Measurements from ENCODE around the gene CORO1C. TPM values are rescaled to one million over a fixed set of nuclear protein-coding genes. Genes with fewer than 3 reads are reported as not detected.
A peak's percentile ranks its signal among the peaks of the same experiment; 100 is the strongest.
"Not testable (repeated sequence)": the region's sequence is repeated elsewhere in the genome, so short reads cannot be mapped to it uniquely, and the experiment has no call there.

Gene CORO1C
- polyA plus RNA-seq, 4 donors, result 56.9 to 66.4 (median 59.4) TPM

- DNase-seq (ENCODE audit: low read depth in 4 of 4, low spot score in 3 of 4), result no peak
Observed at GRCh38 chr12:108620236-108620879, 111.0 kb downstream of the CORO1C start.

DNA sequence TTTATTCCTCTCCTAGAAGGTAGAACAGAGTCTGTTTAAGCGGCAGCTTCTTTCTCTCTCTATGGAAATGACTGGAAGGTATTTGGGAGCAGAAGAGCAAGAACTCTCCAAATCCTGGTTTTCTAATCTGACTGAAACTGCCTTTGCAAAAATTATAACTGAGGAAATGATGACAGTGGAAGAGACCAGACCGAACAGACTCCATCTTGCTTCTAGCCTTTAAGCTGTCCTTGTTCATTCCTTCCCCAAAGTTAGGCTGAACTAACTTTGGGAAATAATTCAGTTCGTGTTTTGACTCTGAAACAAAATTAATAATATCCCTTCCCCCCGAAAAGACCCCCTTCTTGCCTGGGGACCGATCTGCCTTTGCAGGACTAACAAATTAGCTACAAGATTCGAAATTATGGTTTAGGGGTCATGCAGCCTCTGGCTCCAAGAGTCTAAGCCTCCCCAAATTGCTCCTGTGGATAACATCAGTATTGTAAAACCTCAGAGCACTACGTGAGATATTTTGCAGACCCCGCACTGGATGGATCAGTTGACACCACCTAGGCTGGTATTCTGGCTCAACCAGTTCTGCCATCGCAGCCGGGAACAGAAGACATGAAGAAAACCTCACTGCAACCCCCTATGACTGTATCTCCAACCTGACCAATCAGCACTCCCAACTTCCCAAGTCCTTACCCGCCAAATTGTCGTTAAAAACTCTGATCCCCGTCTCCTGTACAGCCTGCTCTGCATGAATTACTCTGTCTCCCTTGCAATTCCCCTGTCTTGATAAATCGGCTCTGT lies 111.8 kb downstream of the CORO1C start:
- DNase-seq (ENCODE audit: low read depth in 4 of 4, low spot score in 3 of 4), result no peak

- not testable (repeated sequence) for DNase-seq (ENCODE audit: low read depth in 4 of 4, low spot score in 3 of 4)
Observed at GRCh38 chr12:108618953-108619274, 112.4 kb downstream of the CORO1C start.

- DNase-seq (ENCODE audit: low read depth in 4 of 4, low spot score in 3 of 4), result peak in 2 of 4 donors; percentile 59 to 73
Observed at GRCh38 chr12:108618079-108618952, 113.0 kb downstream of the CORO1C start.

- no peak for DNase-seq (ENCODE audit: low read depth in 4 of 4, low spot score in 3 of 4)
Observed at GRCh38 chr12:108616941-108617858, 114.1 kb downstream of the CORO1C start.

DNA sequence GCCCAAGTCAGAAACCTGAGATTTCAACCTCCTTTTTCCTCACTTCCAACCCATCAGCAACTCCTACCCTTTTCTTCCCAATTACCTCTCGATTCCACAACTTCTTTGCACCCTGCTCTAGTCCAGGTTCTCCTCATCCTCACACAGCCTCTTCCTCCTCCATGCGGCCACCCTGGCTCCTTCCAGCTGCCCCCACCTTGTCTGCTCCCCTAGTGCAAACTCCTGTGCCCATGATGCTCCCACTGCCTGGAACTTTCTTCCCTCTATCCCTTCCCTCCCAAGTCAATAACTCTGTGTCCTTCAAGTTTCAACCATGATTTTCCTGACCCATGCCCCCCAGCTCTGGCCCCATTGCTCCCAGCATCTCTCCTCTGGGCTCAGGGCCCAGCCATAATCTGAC lies 115.0 kb downstream of the CORO1C start:
- DNase-seq (ENCODE audit: low read depth in 4 of 4, low spot score in 3 of 4), result no peak

DNA sequence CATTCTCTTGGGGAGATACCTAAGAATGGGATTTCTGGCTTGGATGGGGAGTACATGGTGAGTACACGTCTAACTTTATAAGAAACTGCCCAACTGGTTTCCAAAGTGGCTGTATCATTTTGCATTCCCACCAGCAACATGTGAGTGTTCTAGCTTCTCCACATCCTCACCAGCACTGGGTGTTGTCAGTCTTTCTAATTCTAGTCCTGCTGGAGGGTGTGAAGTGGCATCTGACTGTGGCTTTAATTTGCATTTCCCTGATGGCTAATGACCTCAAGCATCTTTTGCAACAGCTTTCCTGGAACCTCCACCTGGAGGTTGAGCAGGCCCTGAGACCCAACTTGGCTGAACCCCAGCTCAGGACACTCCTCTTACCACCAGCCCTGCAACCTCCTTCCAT lies 115.4 kb downstream of the CORO1C start:
- no peak for DNase-seq (ENCODE audit: low read depth in 4 of 4, low spot score in 3 of 4)

DNA sequence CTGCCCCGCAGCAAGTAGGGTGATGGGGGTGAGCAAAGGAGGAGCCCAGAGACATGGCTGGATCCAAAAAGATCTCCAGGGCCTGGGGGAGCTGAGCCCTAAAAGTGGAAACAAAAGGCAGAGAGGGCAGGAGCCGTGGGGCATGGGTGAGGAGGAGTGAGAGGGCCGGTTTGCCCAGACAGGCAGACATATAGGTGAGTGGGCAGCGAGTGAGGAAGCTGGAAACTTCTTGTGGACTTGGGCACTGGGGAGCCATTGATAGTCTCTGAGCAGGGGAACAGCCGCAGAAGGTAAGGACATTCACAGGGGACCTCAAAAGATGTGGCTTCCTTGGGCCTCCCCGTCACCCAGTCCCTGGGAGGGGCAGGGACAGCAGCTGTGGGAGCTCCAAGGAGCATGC lies 116.7 kb downstream of the CORO1C start:
- no peak for DNase-seq (ENCODE audit: low read depth in 4 of 4, low spot score in 3 of 4)

DNA sequence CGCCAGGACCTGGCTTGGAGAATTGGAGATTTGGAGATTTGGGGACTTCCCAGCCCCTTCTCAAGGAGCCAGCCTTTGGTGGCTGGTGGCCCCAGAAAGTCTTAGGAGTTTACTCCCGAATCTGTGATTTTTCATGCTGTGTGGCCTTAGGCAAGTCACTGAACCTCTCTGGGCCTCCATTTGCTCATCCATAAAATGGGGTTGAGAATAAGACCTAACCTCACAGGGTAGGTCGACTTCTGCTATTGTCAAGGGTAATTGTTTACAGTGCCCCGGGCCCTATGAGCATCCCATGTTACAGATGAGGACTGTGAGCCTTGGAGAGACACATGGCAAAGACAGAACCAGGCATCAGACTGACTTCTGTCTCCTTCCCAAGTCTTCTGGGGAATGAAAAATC lies 117.3 kb downstream of the CORO1C start:
- DNase-seq (ENCODE audit: low read depth in 4 of 4, low spot score in 3 of 4), result no peak

GRCh38 chr12:108613548-108613947 lies 117.8 kb downstream of the CORO1C start:
- DNase-seq (ENCODE audit: low read depth in 4 of 4, low spot score in 3 of 4), result no peak

DNA sequence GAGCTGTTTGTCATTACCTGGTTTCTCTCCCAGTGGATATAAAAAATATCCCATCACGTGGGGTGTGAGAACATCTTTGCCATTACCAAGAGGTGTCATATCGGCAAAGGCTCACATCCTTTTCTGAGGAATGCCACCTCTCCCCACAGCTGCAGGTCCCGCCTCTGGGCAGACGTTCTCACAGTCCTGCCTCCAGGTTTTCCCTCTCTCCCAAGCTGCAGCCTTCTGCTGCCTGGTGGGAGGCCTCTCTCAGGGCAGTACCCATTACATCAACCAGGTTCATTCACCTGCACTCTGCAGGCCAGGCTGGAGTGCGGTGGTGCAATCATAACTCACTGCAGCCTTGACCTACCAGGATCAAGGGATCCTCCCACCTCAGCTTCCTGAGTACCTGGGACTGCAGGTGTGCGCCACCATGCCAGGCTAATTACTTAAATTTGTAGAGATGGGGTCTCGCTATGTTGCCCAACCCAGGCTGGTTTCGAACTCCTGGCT lies 118.5 kb downstream of the CORO1C start:
- DNase-seq (ENCODE audit: low read depth in 4 of 4, low spot score in 3 of 4), result no peak

GRCh38 chr12:108611884-108612415 lies 119.4 kb downstream of the CORO1C start:
- no peak for DNase-seq (ENCODE audit: low read depth in 4 of 4, low spot score in 3 of 4)

DNA sequence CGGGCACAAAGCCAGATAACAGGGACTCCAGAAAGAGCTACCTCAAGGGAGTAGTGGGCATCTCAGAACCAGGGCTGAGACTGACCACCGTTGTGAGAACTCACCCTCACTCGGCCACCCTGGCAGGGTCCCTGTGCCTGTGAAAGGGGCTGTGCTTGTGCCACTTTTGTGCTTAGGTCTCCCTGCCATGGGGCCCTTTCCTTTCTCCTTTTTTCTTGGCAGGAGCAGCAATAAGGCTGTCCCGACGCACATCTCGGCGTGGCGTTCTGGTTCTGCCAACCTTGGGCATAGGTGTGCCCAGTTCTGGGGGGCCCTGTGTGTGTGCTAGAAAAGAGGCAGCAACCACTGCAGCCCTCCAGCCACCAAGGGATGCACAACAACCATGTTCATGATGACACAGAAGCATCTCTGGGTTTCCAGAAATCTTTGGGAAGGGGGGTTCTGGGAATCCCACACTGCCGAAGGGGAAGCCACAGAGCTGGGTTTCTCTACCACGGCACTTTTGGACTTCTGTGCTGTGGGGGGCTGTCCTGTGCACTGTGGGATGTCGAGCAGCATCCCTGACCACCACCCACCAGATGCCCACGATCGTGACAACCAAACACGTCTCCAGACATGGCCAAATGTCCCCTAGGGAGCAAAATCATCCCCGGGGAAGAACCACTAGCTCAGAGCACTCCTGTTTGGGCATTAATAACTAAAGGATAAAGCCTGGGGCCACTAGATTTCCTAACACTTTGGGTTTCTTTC lies 120.3 kb downstream of the CORO1C start:
- DNase-seq (ENCODE audit: low read depth in 4 of 4, low spot score in 3 of 4), result no peak

- DNase-seq (ENCODE audit: low read depth in 4 of 4, low spot score in 3 of 4), result no peak
Observed at GRCh38 chr12:108610336-108610815, 120.9 kb downstream of the CORO1C start.

DNA sequence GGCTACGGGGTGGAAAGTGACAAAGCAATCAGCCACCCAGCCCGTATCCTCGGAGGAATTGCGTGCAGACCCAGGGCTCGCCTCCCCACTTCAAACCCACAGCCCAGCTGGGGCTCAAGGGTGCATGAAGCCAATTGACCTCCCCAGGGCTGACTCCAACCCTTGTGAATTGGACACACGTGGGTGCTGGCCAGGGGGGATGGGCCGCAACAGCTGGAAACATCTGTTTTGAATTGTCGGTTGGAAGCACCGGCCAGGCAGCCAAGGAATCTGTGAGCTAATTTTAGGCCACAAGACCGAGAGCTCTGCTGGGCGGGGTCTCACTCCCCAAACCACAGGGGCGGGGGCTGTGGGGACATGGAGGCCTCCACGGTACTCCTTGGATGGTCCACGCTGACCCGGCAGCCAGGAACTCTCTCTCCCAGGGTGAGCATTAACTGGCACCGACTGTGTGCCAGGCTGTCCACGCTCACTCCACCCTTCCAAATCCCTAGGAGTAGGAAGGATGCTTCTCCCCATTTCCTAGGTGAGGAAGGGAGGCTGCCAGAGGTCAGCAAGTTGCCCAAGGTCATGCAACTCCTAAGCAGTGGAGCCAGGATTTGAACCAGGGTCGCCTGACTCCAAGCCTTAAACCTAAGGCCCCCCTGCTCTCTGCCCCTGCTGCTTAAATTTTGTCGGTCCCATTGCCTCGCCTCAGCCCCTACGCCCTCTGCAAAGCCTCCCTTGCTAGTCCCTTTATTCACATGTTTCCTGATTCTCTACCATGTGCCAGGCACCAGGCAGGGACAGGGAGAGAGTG lies 121.6 kb downstream of the CORO1C start:
- peak; percentile 53 to 81 (median 76) for DNase-seq (ENCODE audit: low read depth in 4 of 4, low spot score in 3 of 4)

DNA sequence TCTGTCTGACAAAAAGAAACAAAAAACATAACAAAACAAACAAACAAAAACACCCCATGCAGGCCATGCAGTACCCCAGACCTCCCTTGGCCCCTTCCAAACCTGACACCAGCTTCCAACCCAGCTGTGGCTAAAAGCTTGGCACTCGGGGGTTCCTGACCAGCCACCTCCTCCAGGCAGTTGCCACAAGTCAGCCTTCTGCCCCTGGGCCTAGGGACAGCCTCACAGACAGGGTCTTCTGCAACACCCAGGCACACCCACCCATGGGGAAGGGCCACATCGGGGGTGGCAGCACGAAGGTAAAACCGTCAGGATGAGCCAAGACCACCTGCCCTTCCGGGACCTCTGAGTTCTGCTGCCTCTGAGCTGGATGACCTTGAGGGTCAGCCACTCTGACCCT lies 122.7 kb downstream of the CORO1C start:
- DNase-seq (ENCODE audit: low read depth in 4 of 4, low spot score in 3 of 4), result no peak

DNA sequence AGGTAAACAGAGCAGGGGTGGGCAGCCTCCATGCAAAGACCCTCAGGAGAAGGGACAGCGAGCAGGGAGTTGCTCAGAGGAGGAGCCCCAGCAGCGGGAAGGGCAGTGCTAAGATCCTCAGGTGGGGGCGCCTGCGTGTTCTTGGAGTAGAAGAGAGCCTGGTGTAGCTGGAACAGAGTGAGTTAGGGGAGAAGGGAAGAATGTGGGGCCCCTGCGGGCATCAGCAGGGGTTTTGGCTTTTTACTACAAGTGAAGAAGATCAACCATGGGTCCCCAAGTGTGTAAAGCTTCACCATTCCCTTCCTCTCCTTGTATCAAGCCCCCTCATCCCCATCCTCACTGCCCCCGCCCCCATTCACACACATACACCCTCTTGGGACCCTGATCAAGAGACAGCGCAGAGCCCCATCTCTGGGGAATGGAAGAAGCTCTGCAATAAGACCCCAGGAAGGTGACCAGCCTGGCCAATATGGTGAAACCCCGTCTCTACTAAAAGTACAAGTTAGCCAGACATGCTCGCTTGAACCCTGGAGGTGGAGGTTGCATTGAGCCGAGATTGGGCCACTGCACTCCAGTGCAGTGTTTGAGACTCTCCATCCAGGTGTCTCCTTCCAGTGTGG lies 123.2 kb downstream of the CORO1C start:
- no peak for DNase-seq (ENCODE audit: low read depth in 4 of 4, low spot score in 3 of 4)

DNA sequence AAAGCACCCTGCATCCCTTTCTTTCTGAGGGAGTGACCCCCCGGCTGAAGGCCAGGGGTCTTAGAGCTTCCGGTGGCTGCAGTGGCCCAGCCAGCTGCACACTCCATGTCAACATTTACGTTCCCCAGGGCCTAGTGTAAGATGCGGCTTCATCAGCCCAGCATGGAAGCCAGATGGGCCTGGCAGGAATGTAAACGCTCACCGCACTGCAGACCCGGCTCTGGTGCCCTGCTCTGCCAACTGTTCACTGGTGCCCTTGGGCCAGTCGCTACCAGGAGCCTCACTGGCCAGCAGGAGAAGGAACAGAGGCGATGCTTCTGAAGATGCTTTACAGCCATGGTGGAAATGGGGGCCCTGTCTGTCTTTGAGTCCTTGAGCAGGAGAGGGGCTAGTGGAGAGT lies 124.8 kb downstream of the CORO1C start:
- no peak for DNase-seq (ENCODE audit: low read depth in 4 of 4, low spot score in 3 of 4)
